Measurements from ENCODE around the gene CLRN3.

Gene CLRN3

DNA sequence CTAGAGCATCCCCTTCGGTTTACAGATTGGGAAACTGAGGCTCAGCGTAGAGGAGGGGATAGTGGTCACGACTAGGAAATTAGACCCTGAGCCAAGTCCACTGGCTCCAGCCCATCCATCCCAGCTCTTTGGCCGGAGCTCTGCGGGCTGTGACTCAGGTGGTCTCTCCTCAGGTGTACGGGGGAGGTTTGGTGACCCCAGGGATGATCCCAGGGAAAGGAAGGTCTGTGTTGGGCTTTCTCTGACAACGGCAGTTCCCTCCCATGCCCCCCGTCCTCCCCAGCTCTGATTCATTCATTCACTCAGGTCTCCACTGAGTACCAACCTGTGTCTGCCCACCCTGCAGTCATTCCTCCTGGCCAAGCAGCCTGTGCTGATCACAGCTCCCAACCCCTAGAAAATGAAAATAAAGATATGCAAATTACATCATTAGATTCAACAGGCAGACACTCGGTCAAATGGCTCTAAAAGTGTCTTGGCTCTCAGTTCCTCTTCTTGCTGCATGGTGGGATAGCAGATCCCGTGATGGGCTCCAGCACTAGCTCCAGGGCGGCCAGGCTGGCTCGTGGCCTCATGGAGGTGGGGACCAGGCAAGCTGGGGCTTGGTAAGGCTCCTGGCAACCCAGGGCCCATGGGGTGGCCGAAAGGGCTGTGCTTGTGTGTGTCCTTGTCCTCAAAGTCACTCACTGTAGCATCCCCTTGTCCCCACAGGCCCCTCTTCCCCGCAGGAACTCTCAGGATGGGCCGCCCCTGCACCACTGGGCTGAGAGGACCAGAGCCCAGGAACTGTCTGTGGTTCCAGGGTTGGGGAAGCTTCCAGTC is 37.8 kb downstream of the CLRN3 start:
- no peak for TF ChIP-seq SIN3A (IDR thresholded peaks at IDR 0.05; ENCODE audit: borderline replicate concordance, insufficient read depth, low read length)
- no peak for TF ChIP-seq POLR2AphosphoS5 (IDR thresholded peaks at IDR 0.05; ENCODE audit: low read depth, low read length)
- TF ChIP-seq, protein P1, sequence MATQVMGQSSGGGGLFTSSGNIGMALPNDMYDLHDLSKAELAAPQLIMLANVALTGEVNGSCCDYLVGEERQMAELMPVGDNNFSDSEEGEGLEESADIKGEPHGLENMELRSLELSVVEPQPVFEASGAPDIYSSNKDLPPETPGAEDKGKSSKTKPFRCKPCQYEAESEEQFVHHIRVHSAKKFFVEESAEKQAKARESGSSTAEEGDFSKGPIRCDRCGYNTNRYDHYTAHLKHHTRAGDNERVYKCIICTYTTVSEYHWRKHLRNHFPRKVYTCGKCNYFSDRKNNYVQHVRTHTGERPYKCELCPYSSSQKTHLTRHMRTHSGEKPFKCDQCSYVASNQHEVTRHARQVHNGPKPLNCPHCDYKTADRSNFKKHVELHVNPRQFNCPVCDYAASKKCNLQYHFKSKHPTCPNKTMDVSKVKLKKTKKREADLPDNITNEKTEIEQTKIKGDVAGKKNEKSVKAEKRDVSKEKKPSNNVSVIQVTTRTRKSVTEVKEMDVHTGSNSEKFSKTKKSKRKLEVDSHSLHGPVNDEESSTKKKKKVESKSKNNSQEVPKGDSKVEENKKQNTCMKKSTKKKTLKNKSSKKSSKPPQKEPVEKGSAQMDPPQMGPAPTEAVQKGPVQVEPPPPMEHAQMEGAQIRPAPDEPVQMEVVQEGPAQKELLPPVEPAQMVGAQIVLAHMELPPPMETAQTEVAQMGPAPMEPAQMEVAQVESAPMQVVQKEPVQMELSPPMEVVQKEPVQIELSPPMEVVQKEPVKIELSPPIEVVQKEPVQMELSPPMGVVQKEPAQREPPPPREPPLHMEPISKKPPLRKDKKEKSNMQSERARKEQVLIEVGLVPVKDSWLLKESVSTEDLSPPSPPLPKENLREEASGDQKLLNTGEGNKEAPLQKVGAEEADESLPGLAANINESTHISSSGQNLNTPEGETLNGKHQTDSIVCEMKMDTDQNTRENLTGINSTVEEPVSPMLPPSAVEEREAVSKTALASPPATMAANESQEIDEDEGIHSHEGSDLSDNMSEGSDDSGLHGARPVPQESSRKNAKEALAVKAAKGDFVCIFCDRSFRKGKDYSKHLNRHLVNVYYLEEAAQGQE (IDR thresholded peaks at IDR 0.05; ENCODE audit: insufficient read depth in 1 of 2, low read depth in 2 of 2, low read length in 2 of 2) = no peak
- no peak for TF ChIP-seq TAF1 (IDR thresholded peaks at IDR 0.05; ENCODE audit: borderline replicate concordance, insufficient read depth, low read length)
- TF ChIP-seq FOXP2 (optimal IDR thresholded peaks at IDR 0.05; ENCODE audit: borderline replicate concordance, extremely low read depth, extremely low read length, insufficient read depth) = no peak

DNA sequence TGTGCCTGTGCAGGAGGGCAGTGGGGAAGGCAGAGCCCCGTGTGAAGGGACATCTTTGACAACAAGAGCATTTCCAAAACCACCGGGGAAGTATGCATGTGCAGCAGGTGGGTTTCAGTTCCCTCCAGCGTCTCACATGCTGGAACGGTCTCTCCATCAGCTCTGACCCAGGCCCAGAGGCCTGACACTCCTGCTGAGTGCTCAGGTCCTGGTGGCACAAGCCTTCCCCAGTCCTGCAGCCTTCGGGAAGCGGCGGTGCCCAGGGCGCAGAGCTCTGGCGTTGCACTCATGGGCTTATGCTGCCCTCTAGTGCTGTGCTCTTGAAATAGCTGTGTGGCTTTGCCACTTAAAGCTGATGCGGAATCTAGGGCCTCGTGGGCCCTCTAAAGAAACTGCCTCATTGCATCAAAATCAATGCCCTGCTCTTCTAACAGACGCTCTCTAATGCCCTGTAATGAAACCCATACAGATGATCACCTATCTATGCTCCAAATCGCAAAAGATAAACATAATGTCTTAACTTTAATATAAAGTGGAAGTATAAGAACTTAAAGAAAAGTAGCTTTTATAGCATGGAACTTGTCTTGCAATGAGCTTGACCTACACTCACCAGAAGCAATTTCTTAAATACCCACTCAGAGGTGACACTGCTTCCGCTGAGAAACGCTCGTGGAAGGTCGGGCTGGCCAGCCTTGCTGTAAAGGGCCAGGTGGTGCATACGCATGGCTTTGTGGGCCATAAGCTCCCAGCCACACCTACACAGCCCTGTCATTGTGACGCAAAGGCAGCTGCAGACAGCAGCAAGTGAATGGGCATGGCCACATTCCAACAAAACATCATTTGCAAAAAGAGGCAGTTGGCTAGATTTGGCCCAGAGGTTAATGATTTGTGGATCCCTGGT is 38.6 kb downstream of the CLRN3 start:
- TF ChIP-seq FOXP2 (optimal IDR thresholded peaks at IDR 0.05; ENCODE audit: borderline replicate concordance, extremely low read depth, extremely low read length, insufficient read depth) (no peak), TAF1 (IDR thresholded peaks at IDR 0.05; ENCODE audit: borderline replicate concordance, insufficient read depth, low read length) (no peak), SIN3A (IDR thresholded peaks at IDR 0.05; ENCODE audit: borderline replicate concordance, insufficient read depth, low read length) (no peak), POLR2AphosphoS5 (IDR thresholded peaks at IDR 0.05; ENCODE audit: low read depth, low read length) (no peak)
- TF ChIP-seq, protein P1 (IDR thresholded peaks at IDR 0.05; ENCODE audit: insufficient read depth in 1 of 2, low read depth in 2 of 2, low read length in 2 of 2) = no peak

GRCh38 chr10:127852456-127852855 is 40.3 kb downstream of the CLRN3 start:
- TF ChIP-seq FOXP2 (optimal IDR thresholded peaks at IDR 0.05; ENCODE audit: borderline replicate concordance, extremely low read depth, extremely low read length, insufficient read depth) (no peak), TAF1 (IDR thresholded peaks at IDR 0.05; ENCODE audit: borderline replicate concordance, insufficient read depth, low read length) (no peak), POLR2AphosphoS5 (IDR thresholded peaks at IDR 0.05; ENCODE audit: low read depth, low read length) (no peak)
- TF ChIP-seq, protein P1 (IDR thresholded peaks at IDR 0.05; ENCODE audit: insufficient read depth in 1 of 2, low read depth in 2 of 2, low read length in 2 of 2) = no peak

- TF ChIP-seq TAF1 (IDR thresholded peaks at IDR 0.05; ENCODE audit: borderline replicate concordance, insufficient read depth, low read length) (no peak), FOXP2 (optimal IDR thresholded peaks at IDR 0.05; ENCODE audit: borderline replicate concordance, extremely low read depth, extremely low read length, insufficient read depth) (no peak), SIN3A (IDR thresholded peaks at IDR 0.05; ENCODE audit: borderline replicate concordance, insufficient read depth, low read length) (no peak), POLR2AphosphoS5 (IDR thresholded peaks at IDR 0.05; ENCODE audit: low read depth, low read length) (no peak)
- TF ChIP-seq, protein P1 (IDR thresholded peaks at IDR 0.05; ENCODE audit: insufficient read depth in 1 of 2, low read depth in 2 of 2, low read length in 2 of 2) = no peak
Observed at GRCh38 chr10:127851661-127852194, 41.0 kb downstream of the CLRN3 start.

Measured in PFSK-1 (cell line).